Glomerular endothelial cell (primary cell): Measurements from ENCODE around the gene CD151. TPM values are rescaled to one million over a fixed set of nuclear protein-coding genes. Genes with fewer than 3 reads are reported as not detected.

ENCODE experiments used
- DNase-seq: peaks from one replicate; pipeline ENCODE4 v3.0.0-alpha.2; 2011; ENCODE audit warnings: low read depth, low spot score; ENCODE audit errors: extremely low read depth
- total RNA-seq: library from RNA; depleted of rRNA; stranded (reverse); fragments of >200 nt; gene quantifications from 2 replicates; pipeline ENCODE4 v1.2.3, GENCODE V29; 2015

The CD151 gene
- total RNA-seq, result 569 and 728 TPM in 2 replicates

- no peak for DNase-seq
These were observed at the start of gene CD151 for GRCh38 chr11:832529-833113. CD151 (plus strand) TSS chr11:832952; CDS start chr11:836070, 3,118 bp downstream.

GRCh38 chr11:783581-784015, 49.2 kb upstream of the CD151 start:
- DNase-seq, result no peak

GRCh38 chr11:786235-787083, 46.3 kb upstream of the CD151 start:
- no peak for DNase-seq

GRCh38 chr11:787084-787675, 45.6 kb upstream of the CD151 start:
- DNase-seq, result no peak

GRCh38 chr11:788009-788640, 44.6 kb upstream of the CD151 start:
- DNase-seq, result no peak

- no peak for DNase-seq
These were observed 43.5 kb upstream of the CD151 start for GRCh38 chr11:788953-789940.

- DNase-seq, result no peak
These were observed 42.8 kb upstream of the CD151 start, which contains the start of gene CEND1 for GRCh38 chr11:789943-790342. CEND1 (minus strand) TSS chr11:790090; CDS start chr11:788576, 1,514 bp downstream.

GRCh38 chr11:790721-791564, 41.8 kb upstream of the CD151 start:
- no peak for DNase-seq

- DNase-seq, result no peak
These were observed 40.9 kb upstream of the CD151 start for GRCh38 chr11:791658-792534.

GRCh38 chr11:792535-792821, 40.3 kb upstream of the CD151 start:
- no peak for DNase-seq

- DNase-seq, result no peak
These were observed 39.9 kb upstream of the CD151 start for GRCh38 chr11:792873-793272.

- no peak for DNase-seq
These were observed 39.2 kb upstream of the CD151 start for GRCh38 chr11:793556-793955.

- DNase-seq, result no peak
These were observed 38.6 kb upstream of the CD151 start for GRCh38 chr11:794013-794765.

- no peak for DNase-seq
These were observed 37.8 kb upstream of the CD151 start for GRCh38 chr11:794766-795633.

- DNase-seq, result no peak
These were observed 36.9 kb upstream of the CD151 start for GRCh38 chr11:795634-796564.
